ENCODE results near the gene SEMA3E.

Gene SEMA3E

GRCh38 chr7:83640731-83641537 is 8.0 kb downstream of the SEMA3E start:
- DNase-seq, result no peak

- DNase-seq, result no peak
These were observed 8.7 kb downstream of the SEMA3E start for GRCh38 chr7:83640240-83640639.

- no peak for DNase-seq
These were observed 15.4 kb downstream of the SEMA3E start for GRCh38 chr7:83633516-83633915.

- no peak for DNase-seq
These were observed 19.6 kb downstream of the SEMA3E start for GRCh38 chr7:83629117-83629880.

- no peak for DNase-seq
These were observed 31.1 kb downstream of the SEMA3E start for GRCh38 chr7:83617858-83618257.

GRCh38 chr7:83614112-83614511 is 34.8 kb downstream of the SEMA3E start:
- DNase-seq, result no peak

- DNase-seq, result no peak
These were observed 35.7 kb downstream of the SEMA3E start for GRCh38 chr7:83613232-83613631.

GRCh38 chr7:83611776-83612175 is 37.2 kb downstream of the SEMA3E start:
- no peak for DNase-seq

- no peak for DNase-seq
These were observed 38.2 kb downstream of the SEMA3E start for GRCh38 chr7:83610649-83611304.

- DNase-seq, result no peak
These were observed 40.2 kb downstream of the SEMA3E start for GRCh38 chr7:83608716-83609115.

GRCh38 chr7:83603649-83604048 is 45.3 kb downstream of the SEMA3E start:
- no peak for DNase-seq

GRCh38 chr7:83599131-83599530 is 49.8 kb downstream of the SEMA3E start:
- no peak for DNase-seq

GRCh38 chr7:83593921-83594475 is 54.9 kb downstream of the SEMA3E start:
- no peak for DNase-seq

GRCh38 chr7:83588602-83589240 is 60.2 kb downstream of the SEMA3E start:
- no peak for DNase-seq

GRCh38 chr7:83586281-83586680 is 62.7 kb downstream of the SEMA3E start:
- no peak for DNase-seq

- no peak for DNase-seq
These were observed 67.1 kb downstream of the SEMA3E start for GRCh38 chr7:83581667-83582435.

- DNase-seq, result no peak
These were observed 69.2 kb downstream of the SEMA3E start for GRCh38 chr7:83579740-83580139.

- DNase-seq, result no peak
These were observed 73.5 kb downstream of the SEMA3E start for GRCh38 chr7:83575436-83575835.

GRCh38 chr7:83574616-83575015 is 74.3 kb downstream of the SEMA3E start:
- DNase-seq, result no peak

GRCh38 chr7:83562960-83563359 is 86.0 kb downstream of the SEMA3E start:
- DNase-seq, result no peak

GRCh38 chr7:83562289-83562688 is 86.7 kb downstream of the SEMA3E start:
- no peak for DNase-seq

GRCh38 chr7:83559887-83560286 is 89.1 kb downstream of the SEMA3E start:
- no peak for DNase-seq

Measured in RPMI8226 (cell line).